GM10266 (cell line): Measurements from ENCODE around the gene FAM151A.

Experiments used
- DNase-seq: peaks from one replicate; pipeline ENCODE4 v3.0.0; 2012; ENCODE audit errors: extremely low spot score
- TF ChIP-seq, protein P1 (sequence below): IDR thresholded peaks from 2 replicates; pipeline ENCODE4 v1.5.1; 2012; ENCODE audit warnings: mild to moderate bottlenecking, low read depth; ENCODE audit not compliant: control insufficient read depth, insufficient read depth; ENCODE audit errors: missing control alignments

Gene FAM151A

DNA sequence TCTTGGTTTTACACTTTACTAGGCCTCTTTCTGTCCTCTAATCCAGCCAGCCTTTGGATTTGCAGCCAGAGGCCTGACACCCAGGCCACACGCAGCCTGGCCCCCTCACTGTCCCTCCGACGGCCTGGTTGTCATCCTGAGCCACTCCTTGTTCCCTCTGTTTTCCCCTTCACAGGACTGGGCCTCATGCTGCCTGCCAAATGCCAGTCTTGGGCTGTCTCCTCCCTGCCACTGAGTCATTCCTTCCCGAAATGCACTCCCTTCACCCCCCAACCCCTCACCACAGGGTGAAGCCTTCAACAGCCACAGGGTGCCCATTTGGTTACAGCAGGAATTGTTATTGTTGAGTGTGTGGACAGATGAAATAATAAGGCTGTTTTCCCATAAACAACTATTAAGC is 54.0 kb downstream of the FAM151A start:
- DNase-seq: no peak
- TF ChIP-seq, protein P1, sequence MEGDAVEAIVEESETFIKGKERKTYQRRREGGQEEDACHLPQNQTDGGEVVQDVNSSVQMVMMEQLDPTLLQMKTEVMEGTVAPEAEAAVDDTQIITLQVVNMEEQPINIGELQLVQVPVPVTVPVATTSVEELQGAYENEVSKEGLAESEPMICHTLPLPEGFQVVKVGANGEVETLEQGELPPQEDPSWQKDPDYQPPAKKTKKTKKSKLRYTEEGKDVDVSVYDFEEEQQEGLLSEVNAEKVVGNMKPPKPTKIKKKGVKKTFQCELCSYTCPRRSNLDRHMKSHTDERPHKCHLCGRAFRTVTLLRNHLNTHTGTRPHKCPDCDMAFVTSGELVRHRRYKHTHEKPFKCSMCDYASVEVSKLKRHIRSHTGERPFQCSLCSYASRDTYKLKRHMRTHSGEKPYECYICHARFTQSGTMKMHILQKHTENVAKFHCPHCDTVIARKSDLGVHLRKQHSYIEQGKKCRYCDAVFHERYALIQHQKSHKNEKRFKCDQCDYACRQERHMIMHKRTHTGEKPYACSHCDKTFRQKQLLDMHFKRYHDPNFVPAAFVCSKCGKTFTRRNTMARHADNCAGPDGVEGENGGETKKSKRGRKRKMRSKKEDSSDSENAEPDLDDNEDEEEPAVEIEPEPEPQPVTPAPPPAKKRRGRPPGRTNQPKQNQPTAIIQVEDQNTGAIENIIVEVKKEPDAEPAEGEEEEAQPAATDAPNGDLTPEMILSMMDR: no peak

DNA sequence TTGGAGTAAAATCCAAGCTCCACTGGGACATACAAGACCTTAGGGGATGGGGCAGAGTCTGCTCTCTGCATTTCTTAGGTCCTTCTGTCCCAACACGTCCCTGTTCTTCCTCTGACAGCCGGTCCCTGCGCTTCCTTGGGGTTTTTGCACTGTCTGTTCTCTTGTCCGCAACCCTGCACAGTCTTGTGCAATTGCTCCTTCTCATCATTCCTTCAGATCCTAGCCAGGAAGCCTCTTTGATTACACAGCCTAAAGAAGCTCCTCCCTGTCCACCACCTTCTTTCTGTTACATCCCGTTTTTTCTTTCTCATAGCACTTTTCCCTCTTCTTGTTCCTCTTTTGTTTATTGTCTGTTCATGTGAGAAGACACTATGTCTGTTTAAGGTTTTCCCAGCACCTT is 55.4 kb downstream of the FAM151A start:
- no peak for DNase-seq
- TF ChIP-seq, protein P1: no peak

DNA sequence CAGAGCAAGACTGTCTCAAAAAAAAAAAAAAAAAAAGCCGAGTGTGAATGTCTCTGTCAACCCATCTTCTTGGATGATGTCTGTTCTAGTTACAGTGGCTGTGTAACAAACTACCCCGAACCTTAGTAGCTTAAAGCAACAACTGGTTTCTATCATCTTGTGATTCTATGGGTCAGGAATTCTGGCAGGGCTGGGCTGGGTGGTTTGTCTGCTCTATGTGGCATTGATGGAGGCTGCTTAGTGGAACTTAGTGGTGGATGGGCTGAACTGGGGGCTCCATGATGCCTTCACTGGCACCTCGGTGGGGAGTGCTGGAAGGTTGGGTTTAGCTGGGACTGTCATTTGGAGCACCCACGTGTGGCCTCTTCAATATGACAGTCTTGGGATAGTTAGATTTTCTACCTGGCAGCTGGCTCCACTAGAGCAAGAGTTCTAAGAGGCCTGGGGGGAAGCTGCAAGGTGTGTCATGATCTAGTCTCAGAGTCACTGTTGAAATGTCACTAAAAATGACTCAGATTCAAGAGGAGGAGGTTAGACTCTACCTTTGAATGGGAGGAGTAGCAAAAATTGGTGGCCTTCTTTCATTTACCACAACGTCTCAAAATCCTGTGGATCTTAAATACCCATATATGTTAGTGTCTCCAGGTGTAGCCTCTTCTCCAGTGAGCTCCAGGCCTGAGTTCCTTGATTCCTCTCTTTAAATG is 56.7 kb downstream of the FAM151A start:
- TF ChIP-seq, protein P1: no peak
- no peak for DNase-seq

DNA sequence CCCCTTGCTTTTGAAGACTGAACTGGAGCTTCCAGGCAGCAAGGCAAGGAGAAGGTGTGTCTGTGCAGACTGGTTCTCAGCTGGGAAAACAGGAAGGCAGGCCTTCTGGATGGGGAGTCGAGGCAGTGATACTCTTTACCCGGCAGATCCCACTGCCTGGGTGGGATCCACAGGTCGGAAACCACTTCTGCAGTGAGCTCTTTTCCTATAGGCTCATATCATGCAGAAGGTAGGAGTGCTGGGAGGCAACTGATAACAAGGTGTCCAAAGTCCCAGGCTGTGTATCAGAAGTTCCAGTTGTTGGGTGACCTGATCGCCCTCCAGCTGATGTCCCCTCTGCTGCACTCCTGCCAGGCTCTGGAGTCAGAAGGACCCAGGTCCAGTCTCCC is 58.2 kb downstream of the FAM151A start:
- TF ChIP-seq, protein P1: no peak
- DNase-seq: no peak

DNA sequence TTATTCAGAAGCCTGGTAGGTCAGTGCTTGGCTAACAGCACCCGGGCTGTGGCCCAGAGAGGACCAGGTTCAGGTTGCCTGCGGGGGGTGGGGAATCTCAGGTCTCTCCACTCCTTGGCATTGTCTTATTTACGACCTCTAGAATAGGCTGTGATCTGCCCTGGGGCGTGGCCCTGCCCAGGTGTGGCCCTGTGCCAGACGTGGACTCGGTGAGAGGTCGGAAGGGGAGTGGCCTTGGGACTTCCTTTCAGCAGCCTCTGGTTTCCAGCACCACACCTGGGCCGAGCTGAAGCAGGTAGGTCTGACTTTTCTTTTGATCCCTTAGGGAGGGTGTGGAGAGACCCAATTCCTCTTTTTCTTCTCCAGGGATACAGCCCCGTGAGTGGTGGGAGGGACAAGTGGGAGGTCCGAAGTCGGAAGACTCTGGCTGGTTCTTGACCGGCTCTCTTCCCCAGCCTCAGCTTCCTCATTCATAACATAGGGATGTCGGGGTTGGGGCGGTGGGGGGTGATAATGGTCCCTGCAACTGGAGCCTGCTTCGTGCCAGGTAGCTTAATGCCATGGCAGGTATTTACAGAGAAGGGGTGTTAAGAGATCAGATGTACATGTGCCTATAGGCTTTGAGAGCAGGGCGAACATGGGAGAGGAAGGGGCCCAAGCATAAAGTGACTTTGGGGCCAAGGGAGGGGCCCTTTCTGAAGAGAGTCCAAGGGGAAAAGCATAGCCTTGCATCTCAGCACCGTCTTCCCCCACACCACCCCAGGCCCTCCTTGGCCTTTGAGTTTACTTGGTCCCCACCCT is 58.8 kb downstream of the FAM151A start:
- TF ChIP-seq, protein P1: no peak
- DNase-seq: no peak

DNA sequence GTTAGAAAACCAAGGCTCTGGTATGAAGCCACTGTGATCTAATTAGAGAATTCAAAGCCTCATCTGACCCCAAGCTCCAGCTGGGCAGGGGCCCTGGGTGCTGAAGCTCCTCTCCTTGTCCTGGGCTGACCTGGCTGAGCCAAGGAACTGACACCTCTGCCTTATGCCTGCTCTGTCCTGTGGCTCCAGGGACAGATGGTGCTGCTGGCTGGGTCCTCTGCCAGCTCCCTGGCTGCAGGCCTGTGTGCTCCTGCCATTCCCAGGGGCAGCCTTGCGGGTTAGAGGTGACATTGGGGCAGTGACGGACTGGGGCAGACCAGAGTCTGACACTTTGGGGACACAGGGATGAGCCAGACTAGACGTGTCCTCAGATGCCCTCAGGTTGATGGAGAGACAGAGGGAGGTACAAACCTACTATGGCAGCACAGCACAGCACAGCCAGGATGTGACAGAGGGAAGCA is 63.5 kb downstream of the FAM151A start:
- TF ChIP-seq, protein P1: no peak
- no peak for DNase-seq
